ENCODE data around the gene CHRM3. TPM values are rescaled to one million over a fixed set of nuclear protein-coding genes. Genes with fewer than 3 reads are reported as not detected.

Gene CHRM3
- polyA plus RNA-seq, 2 of the 4 experiments (the other 2 are of a cell fraction) = 0.01 to 0.03 TPM

GRCh38 chr1:239421811-239422210 lies 35.4 kb downstream of the CHRM3 start:
- FAIRE-seq (no peak), DNase-seq (ENCODE audit: low read depth in 1 of 2, low spot score in 1 of 2) (no peak), ATAC-seq (no peak)
- no peaks in the 10 kb centered on the region for H3K4me1 ChIP-seq
- ChIA-PET CTCF (interaction anchor here (1.0 kb wide), 1 partner anchor 15 kb away, joined by 4 read pairs; no protein-coding TSS in a partner anchor), POLR2A (no interaction called here)
- H3K4me3 ChIP-seq = no peak overlapping the region
- H3K4me2 ChIP-seq = no peak overlapping the region
- no peak for TF ChIP-seq HES2 (IDR thresholded peaks at IDR 0.05)
- TF ChIP-seq ZC3H11A (IDR thresholded peaks at IDR 0.05) = no peak
- no peak for TF ChIP-seq EP300 (IDR thresholded peaks at IDR 0.05)
- no peak for TF ChIP-seq BHLHE40 (IDR thresholded peaks at IDR 0.05; ENCODE audit: low read depth, low read length)
- TF ChIP-seq JUN (IDR thresholded peaks at IDR 0.05) = no peak
- TF ChIP-seq CBX8 (IDR thresholded peaks at IDR 0.05) = no peak
- TF ChIP-seq CTCF (IDR thresholded peaks at IDR 0.05) = no peak
- no peak for TF ChIP-seq RNF2 (IDR thresholded peaks at IDR 0.05; ENCODE audit: borderline replicate concordance, low read depth)
- no peak for TF ChIP-seq NR3C1 (IDR thresholded peaks at IDR 0.05)
- no peak for TF ChIP-seq MAX (IDR thresholded peaks at IDR 0.05)
- no peak for TF ChIP-seq ELK1 (IDR thresholded peaks at IDR 0.05; ENCODE audit: low read depth, low read length)
- no peak for TF ChIP-seq TP53 (CRISPR knock-in tag; IDR thresholded peaks at IDR 0.05)
- H3K27ac ChIP-seq = no peak overlapping the region
- no peaks in the 10 kb centered on the region for H3K9me3 ChIP-seq
- 9% methylated on average over 2 of the region's 2 CpGs for WGBS (ENCODE audit: missing lambda C conversion rate)

- Histone ChIP-seq H3K4me2 (no peak overlapping the region), H3K4me1 (no peaks in the 10 kb centered on the region), H3K4me3 (no peak overlapping the region), H3K27ac (no peak overlapping the region), H3K9me3 (no peaks in the 10 kb centered on the region)
- no peak for FAIRE-seq
- no peak for DNase-seq (ENCODE audit: low read depth in 1 of 2, low spot score in 1 of 2)
- WGBS (ENCODE audit: missing lambda C conversion rate) = 13% methylated on average over 3 of the region's 3 CpGs
- TF ChIP-seq RNF2 (IDR thresholded peaks at IDR 0.05; ENCODE audit: borderline replicate concordance, low read depth) (no peak), HOXB5 (CRISPR knock-in tag; IDR thresholded peaks at IDR 0.05) (no peak), PHF8 (IDR thresholded peaks at IDR 0.05; ENCODE audit: borderline replicate concordance, low read depth) (no peak), NPAS2 (CRISPR knock-in tag; IDR thresholded peaks at IDR 0.05; ENCODE audit: borderline replicate concordance) (no peak), HOXA7 (CRISPR knock-in tag; IDR thresholded peaks at IDR 0.05) (no peak), MAX (IDR thresholded peaks at IDR 0.05) (no peak), ZSCAN20 (CRISPR knock-in tag; IDR thresholded peaks at IDR 0.05) (no peak), ESRRA (IDR thresholded peaks at IDR 0.05; ENCODE audit: borderline replicate concordance, low read length) (no peak), REST (IDR thresholded peaks at IDR 0.05) (no peak), JUNB (IDR thresholded peaks at IDR 0.05) (no peak), BHLHE40 (IDR thresholded peaks at IDR 0.05; ENCODE audit: low read depth, low read length) (no peak), KDM1A (IDR thresholded peaks at IDR 0.05; ENCODE audit: low read depth) (no peak), NR3C1 (IDR thresholded peaks at IDR 0.05) (no peak), POLR2A (IDR thresholded peaks at IDR 0.05; ENCODE audit: low read length) (no peak), JUN (IDR thresholded peaks at IDR 0.05) (no peak), ZC3H11A (IDR thresholded peaks at IDR 0.05) (no peak), EP300 (IDR thresholded peaks at IDR 0.05) (no peak)
- ChIA-PET CTCF (interaction anchor here (1.0 kb wide), 1 partner anchor 16 kb away, joined by 4 read pairs; no protein-coding TSS in a partner anchor), POLR2A (no interaction called here)
- no peak for ATAC-seq
These were observed 36.5 kb downstream of the CHRM3 start for GRCh38 chr1:239422818-239423217.

Measured in A549 (cell line).